Aorta (tissue), 5 donors: ENCODE measurements around the gene PAN3. TPM values are rescaled to one million over a fixed set of nuclear protein-coding genes. Genes with fewer than 3 reads are reported as not detected.

Experiments used
- ATAC-seq: fragments of 200-7000 bp; cut with Tn5 transposase; one replicate; pipeline ENCODE4 v1.9.1; 2022; ENCODE audit warnings: moderate library complexity; ENCODE audit not compliant: low FRiP score
- DNase-seq, 2 donors: peaks; one replicate each; pipeline ENCODE4 v3.0.0-alpha.2; 2020
- H3K27ac ChIP-seq, 2 donors: one replicate each; pipeline ENCODE4 v1.5.1; 2013; ENCODE audit warnings: low read length in 2 of 2, mild to moderate bottlenecking in 2 of 2, moderate library complexity in 2 of 2, control low read depth in 1 of 2, inconsistent platforms in 1 of 2, low read depth in 1 of 2
- H3K27me3 ChIP-seq, 2 donors: one replicate each; pipeline ENCODE4 v1.6.1; 2013; ENCODE audit warnings: control low read depth in 1 of 2, low read length in 1 of 2, mild to moderate bottlenecking in 1 of 2, moderate library complexity in 1 of 2; ENCODE audit not compliant: insufficient read depth in 2 of 2, control insufficient read depth in 1 of 2
- H3K36me3 ChIP-seq, 2 donors: one replicate each; pipeline ENCODE4 v1.6.1; 2013; ENCODE audit warnings: control low read depth in 1 of 2, low read length in 1 of 2, mild to moderate bottlenecking in 1 of 2; ENCODE audit not compliant: insufficient read depth in 2 of 2, control insufficient read depth in 1 of 2
- H3K4me1 ChIP-seq, 2 donors: one replicate each; pipeline ENCODE4 v1.6.1; 2013; ENCODE audit warnings: low read length in 2 of 2, control low read depth in 1 of 2, mild to moderate bottlenecking in 1 of 2, moderate library complexity in 1 of 2; ENCODE audit not compliant: insufficient read depth in 2 of 2, control insufficient read depth in 1 of 2
- H3K4me3 ChIP-seq, 2 donors: one replicate each; pipeline ENCODE4 v1.5.1; 2013; ENCODE audit warnings: low read length in 2 of 2, control low read depth in 1 of 2, mild to moderate bottlenecking in 1 of 2
- H3K9me3 ChIP-seq: one replicate; pipeline ENCODE4 v1.6.1; 2013; ENCODE audit warnings: mild to moderate bottlenecking, low read length; ENCODE audit not compliant: control insufficient read depth
- WGBS, 2 donors: extraction: QIAGEN DNeasy Blood & Tissue Kit; methylation state at CpG; one replicate each; pipeline ENCODE4 v1.1.7; 2013; 5-methylcytosine and 5-hydroxymethylcytosine counted together
- intact Hi-C, 2 donors: fragments of 100-400 bp; cut with DNase I; formaldehyde crosslinking; loops; one replicate each; pipeline versions ENCODE4 v1.14.2 to v1.15.0; 2022
- polyA plus RNA-seq, 2 donors: library from polyadenylated mRNA; stranded (reverse); fragments of 200-250 nt; gene quantifications; one replicate each; pipeline ENCODE4 v1.2.3, GENCODE V29; 2013
- total RNA-seq, 2 donors: library from RNA; stranded (reverse); fragmentation: NEBNext Ultra II Directional; extraction: Animal tissue kit (Norgen Biotek cat#: 25700); gene quantifications; one replicate each; pipeline ENCODE4 v1.2.1, GENCODE V29; 2021
- donor health status: healthy with polysubstance abuse.
- donor health status: Bipolar disorder and iron deficiency.
- donor health status: DM: no; HTN: no; CAD: no.
- donor health status: DM: no; HTN: no; CAD: no.
- donor health status: DM: yes; HTN: yes; CAD: no.

Gene PAN3
- total and polyA plus RNA-seq, 4 donors: 4.0 to 49.2 (median 26.5) TPM

DNA sequence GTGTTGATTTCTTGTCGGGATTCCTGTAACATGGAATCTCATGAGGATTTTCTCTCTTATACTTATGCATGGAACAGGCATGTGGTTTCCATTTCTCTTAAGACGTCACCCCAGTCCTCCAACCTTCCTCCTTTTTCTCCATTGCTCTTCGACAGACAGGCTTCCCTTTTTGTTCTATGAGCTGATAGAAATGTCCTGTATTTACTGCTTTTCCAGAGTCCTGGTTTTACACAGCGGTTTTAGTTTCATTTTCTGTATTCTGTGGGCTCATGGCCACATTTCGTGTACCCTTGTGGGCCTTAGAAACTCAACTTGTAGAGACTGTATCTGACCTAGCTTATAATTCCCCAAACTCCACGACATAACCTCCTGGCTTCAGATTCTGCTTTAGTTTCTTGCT is 113.1 kb downstream of the PAN3 start:
- Histone ChIP-seq H3K4me1 (peaks cover 0 to 3% of the 10 kb centered on the region in 2 donors), H3K27me3 (no peaks in the 10 kb centered on the region), H3K4me3 (no peak overlapping the region), H3K36me3 (peaks cover 0 to 2% of the 10 kb centered on the region in 2 donors), H3K9me3 (no peaks in the 10 kb centered on the region), H3K27ac (no peak overlapping the region)
- 94% methylated on average over 6 of the region's 6 CpGs for WGBS, 2 donors
- intact Hi-C loops: no loop called here
- ATAC-seq (no peak), DNase-seq (no peak)

DNA sequence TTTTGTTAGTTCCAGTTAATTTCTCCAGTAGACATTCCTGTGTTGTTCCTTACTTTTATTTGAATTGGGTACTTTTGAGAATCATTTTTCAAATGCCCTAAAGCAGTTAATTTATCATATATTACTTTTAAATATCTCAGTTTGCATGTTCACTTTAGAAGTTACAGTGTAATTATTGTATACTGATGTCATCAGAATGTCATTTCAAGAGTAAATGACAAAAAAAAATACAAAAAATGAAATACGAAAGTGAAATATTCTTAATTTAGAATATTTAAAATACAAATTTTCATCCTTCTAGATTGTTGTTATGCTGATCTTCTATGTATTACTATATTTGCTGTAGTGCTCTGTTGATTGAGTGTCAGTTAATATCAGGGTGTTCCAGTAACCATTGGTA is 114.2 kb downstream of the PAN3 start:
- Histone ChIP-seq H3K4me1 (peaks cover 0 to 3% of the 10 kb centered on the region in 2 donors), H3K36me3 (peaks cover 0 to 4% of the 10 kb centered on the region in 2 donors), H3K4me3 (no peak overlapping the region), H3K27me3 (no peaks in the 10 kb centered on the region), H3K27ac (no peak overlapping the region), H3K9me3 (no peaks in the 10 kb centered on the region)
- ATAC-seq (no peak), DNase-seq (no peak)
- WGBS, 2 donors: 88 to 91% methylated on average over 1 of the region's 1 CpG
- intact Hi-C loops: no loop called here

- no peak overlapping the region for H3K27ac ChIP-seq
- intact Hi-C loops: no loop called here
- no peak for DNase-seq
- H3K4me1 ChIP-seq: no peaks in the 10 kb centered on the region
- 97 to 98% methylated on average over 4 of the region's 4 CpGs for WGBS, 2 donors
- no peak for ATAC-seq
- H3K4me3 ChIP-seq: no peak overlapping the region
- no peaks in the 10 kb centered on the region for H3K9me3 ChIP-seq
- H3K36me3 ChIP-seq: peaks cover 0 to 2% of the 10 kb centered on the region in 2 donors
- H3K27me3 ChIP-seq: no peaks in the 10 kb centered on the region
These were observed 119.0 kb downstream of the PAN3 start for GRCh38 chr13:28257305-28257704.

DNA sequence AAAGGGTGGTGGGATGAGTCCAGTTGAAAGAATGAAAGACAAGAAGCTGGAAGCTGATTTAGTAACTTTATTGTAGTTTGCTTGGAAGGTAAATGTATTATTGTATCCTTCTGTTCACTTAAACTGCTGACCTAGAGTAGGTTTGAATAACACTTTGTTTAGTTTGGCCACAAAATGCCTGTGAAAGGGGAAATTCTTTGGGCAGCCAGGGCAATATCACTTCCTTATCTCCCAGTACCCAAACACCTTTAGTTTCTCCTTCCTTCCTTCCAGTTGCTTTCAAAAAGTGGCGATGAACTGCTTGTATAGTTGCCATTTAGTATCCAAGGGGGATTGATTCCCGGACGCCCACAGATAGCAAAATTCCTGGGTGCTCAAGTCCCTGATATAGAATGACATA is 120.1 kb downstream of the PAN3 start:
- DNase-seq (no peak), ATAC-seq (no peak)
- no peak overlapping the region for H3K27ac ChIP-seq
- H3K27me3 ChIP-seq: no peaks in the 10 kb centered on the region
- no peak overlapping the region for H3K4me3 ChIP-seq
- 68 to 73% methylated on average over 3 of the region's 3 CpGs for WGBS, 2 donors
- intact Hi-C loops: no loop called here
- H3K4me1 ChIP-seq: no peaks in the 10 kb centered on the region
- no peaks in the 10 kb centered on the region for H3K9me3 ChIP-seq
- peaks cover 0 to 2% of the 10 kb centered on the region in 2 donors for H3K36me3 ChIP-seq

DNA sequence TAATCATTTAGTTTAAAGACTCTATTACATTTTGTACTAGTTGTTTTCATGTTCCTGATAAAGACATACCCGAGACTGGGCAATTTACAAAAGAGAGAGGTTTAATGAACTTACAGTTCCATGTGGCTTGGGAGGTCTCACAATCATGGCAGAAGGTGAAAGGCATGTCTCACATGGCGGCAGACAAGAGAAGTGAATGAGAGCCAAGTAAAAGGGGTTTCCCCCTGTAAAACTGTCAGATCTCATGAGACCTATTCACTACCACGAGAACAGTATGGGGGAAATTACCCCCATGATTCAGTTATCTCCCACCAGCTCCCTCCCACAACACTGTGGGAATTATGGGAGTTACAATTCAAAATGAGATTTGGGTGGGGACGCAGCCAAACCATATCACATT is 129.2 kb downstream of the PAN3 start:
- Histone ChIP-seq H3K36me3 (peaks cover 0 to 4% of the 10 kb centered on the region in 2 donors), H3K27me3 (no peaks in the 10 kb centered on the region), H3K27ac (no peak overlapping the region), H3K4me3 (no peak overlapping the region), H3K4me1 (no peaks in the 10 kb centered on the region), H3K9me3 (no peaks in the 10 kb centered on the region)
- intact Hi-C loops: no loop called here
- 89 to 95% methylated on average over 4 of the region's 4 CpGs for WGBS, 2 donors
- DNase-seq: no peak
- ATAC-seq: no peak

- intact Hi-C loops: no loop called here
- Histone ChIP-seq H3K27me3 (no peaks in the 10 kb centered on the region), H3K9me3 (no peaks in the 10 kb centered on the region), H3K4me1 (no peaks in the 10 kb centered on the region), H3K4me3 (no peak overlapping the region), H3K27ac (no peak overlapping the region), H3K36me3 (peaks cover 0 to 4% of the 10 kb centered on the region in 2 donors)
- ATAC-seq: no peak
- DNase-seq: no peak
These were observed 130.5 kb downstream of the PAN3 start for GRCh38 chr13:28268800-28269223.

GRCh38 chr13:28271056-28271840 is 132.9 kb downstream of the PAN3 start:
- peaks cover 0 to 4% of the 10 kb centered on the region in 2 donors for H3K36me3 ChIP-seq
- no peaks in the 10 kb centered on the region for H3K27me3 ChIP-seq
- intact Hi-C loops: no loop called here
- no peaks in the 10 kb centered on the region for H3K9me3 ChIP-seq
- no peak overlapping the region for H3K4me3 ChIP-seq
- DNase-seq (no peak), ATAC-seq (no peak)
- no peak overlapping the region for H3K27ac ChIP-seq
- no peaks in the 10 kb centered on the region for H3K4me1 ChIP-seq
- 95 to 98% methylated on average over 2 of the region's 2 CpGs for WGBS, 2 donors

GRCh38 chr13:28273919-28274318 is 135.6 kb downstream of the PAN3 start:
- Histone ChIP-seq H3K27ac (no peak overlapping the region), H3K4me1 (no peaks in the 10 kb centered on the region), H3K36me3 (peaks cover 0 to 6% of the 10 kb centered on the region in 2 donors), H3K9me3 (no peaks in the 10 kb centered on the region), H3K4me3 (no peak overlapping the region), H3K27me3 (no peaks in the 10 kb centered on the region)
- no peak for ATAC-seq
- intact Hi-C loops: no loop called here
- WGBS, 2 donors: 76 to 85% methylated on average over 3 of the region's 3 CpGs
- DNase-seq: no peak

DNA sequence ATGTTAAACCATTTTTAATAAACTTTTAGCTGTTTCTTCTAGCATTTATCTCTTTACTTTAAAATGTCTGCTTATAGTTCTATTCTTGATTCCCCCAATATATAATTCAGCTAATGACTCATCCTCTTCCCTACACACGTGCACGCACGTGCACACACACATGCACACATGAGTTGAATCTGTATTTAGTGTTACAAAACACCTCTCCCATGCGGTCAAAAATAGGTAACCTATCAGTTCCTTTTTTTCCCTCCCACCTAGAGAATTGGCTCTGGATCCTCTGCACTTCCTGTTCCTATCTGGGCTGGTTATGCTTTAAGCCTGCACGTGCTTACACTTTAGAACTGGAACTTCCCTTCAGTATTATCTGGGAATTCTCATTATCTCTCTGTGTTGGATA is 144.1 kb downstream of the PAN3 start:
- DNase-seq (no peak), ATAC-seq (no peak)
- no peaks in the 10 kb centered on the region for H3K4me1 ChIP-seq
- H3K4me3 ChIP-seq: no peak overlapping the region
- WGBS, 2 donors: 92 to 94% methylated on average over 5 of the region's 5 CpGs
- peaks cover 4 to 6% of the 10 kb centered on the region in 2 donors for H3K36me3 ChIP-seq
- H3K27me3 ChIP-seq: no peaks in the 10 kb centered on the region
- no peaks in the 10 kb centered on the region for H3K9me3 ChIP-seq
- intact Hi-C loops: no loop called here
- no peak overlapping the region for H3K27ac ChIP-seq
